Measurements from ENCODE around the gene NNMT. TPM values are rescaled to one million over a fixed set of nuclear protein-coding genes. Genes with fewer than 3 reads are reported as not detected.
A peak's percentile ranks its signal among the peaks of the same experiment; 100 is the strongest.

NNMT gene
- total RNA-seq, 1 donor from 2014 or later: 79.5 TPM

DNA sequence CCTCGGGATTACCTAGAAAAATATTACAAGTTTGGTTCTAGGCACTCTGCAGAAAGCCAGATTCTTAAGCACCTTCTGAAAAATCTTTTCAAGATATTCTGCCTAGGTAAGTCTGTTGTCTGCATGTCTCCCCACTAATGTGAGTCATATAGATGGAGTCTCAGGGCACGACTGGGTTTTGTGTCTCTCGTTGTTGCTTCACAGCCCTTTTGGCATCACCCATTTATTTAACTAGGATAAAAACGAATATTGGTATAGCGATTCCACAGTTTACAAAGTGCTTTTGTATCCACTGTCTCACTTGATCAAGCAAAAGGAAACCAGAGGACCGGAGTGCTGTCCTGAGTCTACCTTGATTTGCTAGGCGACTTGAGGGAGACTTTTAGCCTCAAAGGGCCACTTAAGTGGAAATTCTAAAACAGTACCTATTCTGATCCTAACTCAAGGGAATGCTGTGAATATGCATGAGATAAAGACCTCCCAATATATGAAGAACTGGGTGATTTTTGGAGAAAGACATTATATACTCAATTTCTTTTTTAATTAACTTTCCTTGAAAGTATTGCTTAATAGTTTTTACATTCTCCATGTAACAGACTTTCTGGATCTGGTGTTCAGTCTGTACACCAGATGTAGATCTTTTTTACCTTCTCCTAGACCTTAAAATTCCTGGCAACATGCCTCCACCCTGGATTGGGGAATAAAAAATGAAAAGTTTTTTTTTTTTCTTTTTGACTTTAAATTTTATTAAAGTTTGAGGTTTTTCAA lies 590 bp downstream of the NNMT start:
- peak; percentile 21 for DNase-seq (ENCODE audit: extremely low spot score, unreplicated experiment)
- H3K36me3 Mint-ChIP-seq (ENCODE audit: unreplicated experiment): peaks cover 30% of the 10 kb centered on the region
- H3K4me1 Mint-ChIP-seq (ENCODE audit: unreplicated experiment): peaks cover 50% of the 10 kb centered on the region
- peaks cover 20% of the 10 kb centered on the region for H3K9me3 Mint-ChIP-seq (ENCODE audit: unreplicated experiment)
- H3K4me3 Mint-ChIP-seq (ENCODE audit: unreplicated experiment): peak overlapping the region; percentile 70
- peak overlapping the region; percentile 94 for H3K27ac Mint-ChIP-seq (ENCODE audit: unreplicated experiment)
- TF ChIP-seq, protein P1, sequence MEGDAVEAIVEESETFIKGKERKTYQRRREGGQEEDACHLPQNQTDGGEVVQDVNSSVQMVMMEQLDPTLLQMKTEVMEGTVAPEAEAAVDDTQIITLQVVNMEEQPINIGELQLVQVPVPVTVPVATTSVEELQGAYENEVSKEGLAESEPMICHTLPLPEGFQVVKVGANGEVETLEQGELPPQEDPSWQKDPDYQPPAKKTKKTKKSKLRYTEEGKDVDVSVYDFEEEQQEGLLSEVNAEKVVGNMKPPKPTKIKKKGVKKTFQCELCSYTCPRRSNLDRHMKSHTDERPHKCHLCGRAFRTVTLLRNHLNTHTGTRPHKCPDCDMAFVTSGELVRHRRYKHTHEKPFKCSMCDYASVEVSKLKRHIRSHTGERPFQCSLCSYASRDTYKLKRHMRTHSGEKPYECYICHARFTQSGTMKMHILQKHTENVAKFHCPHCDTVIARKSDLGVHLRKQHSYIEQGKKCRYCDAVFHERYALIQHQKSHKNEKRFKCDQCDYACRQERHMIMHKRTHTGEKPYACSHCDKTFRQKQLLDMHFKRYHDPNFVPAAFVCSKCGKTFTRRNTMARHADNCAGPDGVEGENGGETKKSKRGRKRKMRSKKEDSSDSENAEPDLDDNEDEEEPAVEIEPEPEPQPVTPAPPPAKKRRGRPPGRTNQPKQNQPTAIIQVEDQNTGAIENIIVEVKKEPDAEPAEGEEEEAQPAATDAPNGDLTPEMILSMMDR (IDR thresholded peaks at IDR 0.05): no peak
- H3K27me3 Mint-ChIP-seq (ENCODE audit: unreplicated experiment): no peaks in the 10 kb centered on the region

DNA sequence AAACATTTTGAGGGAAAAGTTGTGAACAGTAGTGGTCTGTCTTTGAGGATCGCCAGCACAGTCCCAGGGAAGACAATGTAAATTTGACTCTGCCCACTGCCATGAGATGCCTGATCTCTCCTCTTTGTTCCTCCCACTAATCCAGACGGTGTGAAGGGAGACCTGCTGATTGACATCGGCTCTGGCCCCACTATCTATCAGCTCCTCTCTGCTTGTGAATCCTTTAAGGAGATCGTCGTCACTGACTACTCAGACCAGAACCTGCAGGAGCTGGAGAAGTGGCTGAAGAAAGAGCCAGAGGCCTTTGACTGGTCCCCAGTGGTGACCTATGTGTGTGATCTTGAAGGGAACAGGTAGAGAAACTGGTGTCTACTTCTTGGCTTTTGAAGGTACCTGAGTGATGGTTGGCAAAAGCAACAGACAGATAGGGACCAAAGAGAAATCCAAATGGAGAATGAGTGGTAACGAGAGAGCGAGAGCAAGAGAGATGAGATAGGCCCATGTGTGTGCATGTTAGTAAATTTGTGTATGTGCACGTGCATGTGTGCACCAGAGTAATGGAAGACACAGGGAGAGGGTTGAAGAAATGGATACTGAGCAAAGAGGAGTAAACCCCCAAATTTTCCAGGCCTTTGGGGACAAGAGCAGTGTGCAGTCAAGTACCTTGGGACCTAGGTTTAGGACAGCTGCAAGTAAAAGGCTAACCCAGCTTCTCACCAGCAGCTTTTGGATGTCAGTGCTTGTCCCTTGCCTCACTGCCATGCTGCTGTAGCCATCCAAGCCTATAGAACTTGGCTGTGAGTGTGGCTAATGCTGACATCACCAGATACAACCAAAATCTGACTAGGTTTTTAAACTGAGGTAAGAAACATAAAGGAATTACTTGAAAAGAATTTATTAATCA lies 1.9 kb downstream of the NNMT start:
- Mint-ChIP-seq H3K36me3 (ENCODE audit: unreplicated experiment) (peaks cover 37% of the 10 kb centered on the region), H3K4me1 (ENCODE audit: unreplicated experiment) (peaks cover 38% of the 10 kb centered on the region), H3K4me3 (ENCODE audit: unreplicated experiment) (peak overlapping the region; percentile 70), H3K27ac (ENCODE audit: unreplicated experiment) (peak overlapping the region; percentile 94), H3K9me3 (ENCODE audit: unreplicated experiment) (peaks cover 26% of the 10 kb centered on the region), H3K27me3 (ENCODE audit: unreplicated experiment) (no peaks in the 10 kb centered on the region)
- DNase-seq (ENCODE audit: extremely low spot score, unreplicated experiment): peak; percentile 11
- TF ChIP-seq, protein P1 (IDR thresholded peaks at IDR 0.05): no peak

DNA sequence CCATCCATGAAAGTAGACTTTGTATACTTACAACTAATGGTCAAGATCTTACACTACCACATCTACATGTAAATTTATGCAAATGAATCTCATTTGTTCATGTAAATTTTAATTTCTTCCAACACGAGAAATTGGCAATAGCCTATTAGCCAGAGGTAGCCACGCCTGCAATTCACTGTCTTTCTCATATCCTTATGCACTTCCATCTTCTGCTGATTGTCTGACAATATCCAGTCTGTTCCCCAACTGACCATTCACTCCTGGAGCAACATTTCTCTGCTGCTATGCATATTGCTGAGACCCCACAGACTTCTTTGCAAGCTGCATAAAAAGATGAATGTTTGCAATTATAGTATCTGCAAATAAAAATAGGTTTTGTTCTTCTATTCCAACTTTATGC lies 2.5 kb downstream of the NNMT start:
- DNase-seq (ENCODE audit: extremely low spot score, unreplicated experiment): no peak
- peaks cover 37% of the 10 kb centered on the region for H3K36me3 Mint-ChIP-seq (ENCODE audit: unreplicated experiment)
- peak overlapping the region; percentile 4 for H3K27ac Mint-ChIP-seq (ENCODE audit: unreplicated experiment)
- peaks cover 34% of the 10 kb centered on the region for H3K4me1 Mint-ChIP-seq (ENCODE audit: unreplicated experiment)
- H3K4me3 Mint-ChIP-seq (ENCODE audit: unreplicated experiment): peak overlapping the region; percentile 19
- TF ChIP-seq, protein P1 (IDR thresholded peaks at IDR 0.05): no peak
- H3K9me3 Mint-ChIP-seq (ENCODE audit: unreplicated experiment): peaks cover 26% of the 10 kb centered on the region
- H3K27me3 Mint-ChIP-seq (ENCODE audit: unreplicated experiment): no peaks in the 10 kb centered on the region

DNA sequence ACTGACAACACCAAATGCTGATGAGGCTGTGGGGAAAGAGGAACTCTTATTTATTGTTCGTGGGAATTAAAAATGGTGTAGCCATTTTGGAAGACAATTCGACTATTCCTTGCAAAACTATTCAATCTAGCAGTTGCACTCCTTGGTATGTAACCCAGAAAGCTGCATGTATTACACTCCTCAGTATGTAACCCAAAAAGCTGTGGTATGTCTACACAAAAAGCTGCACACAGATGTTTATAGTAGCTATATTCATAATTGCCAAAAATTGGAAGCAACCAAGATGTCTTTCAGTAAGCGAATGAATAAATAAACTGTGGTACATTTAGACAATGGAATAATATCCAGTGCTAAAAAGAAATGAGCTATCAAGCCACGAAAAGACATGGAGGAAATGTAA lies 4.9 kb downstream of the NNMT start:
- TF ChIP-seq, protein P1 (IDR thresholded peaks at IDR 0.05): no peak
- H3K27ac Mint-ChIP-seq (ENCODE audit: unreplicated experiment): no peak overlapping the region
- H3K4me3 Mint-ChIP-seq (ENCODE audit: unreplicated experiment): no peak overlapping the region
- no peak for DNase-seq (ENCODE audit: extremely low spot score, unreplicated experiment)
- peaks cover 26% of the 10 kb centered on the region for H3K9me3 Mint-ChIP-seq (ENCODE audit: unreplicated experiment)
- H3K36me3 Mint-ChIP-seq (ENCODE audit: unreplicated experiment): peaks cover 37% of the 10 kb centered on the region
- H3K4me1 Mint-ChIP-seq (ENCODE audit: unreplicated experiment): peaks cover 19% of the 10 kb centered on the region
- no peaks in the 10 kb centered on the region for H3K27me3 Mint-ChIP-seq (ENCODE audit: unreplicated experiment)

DNA sequence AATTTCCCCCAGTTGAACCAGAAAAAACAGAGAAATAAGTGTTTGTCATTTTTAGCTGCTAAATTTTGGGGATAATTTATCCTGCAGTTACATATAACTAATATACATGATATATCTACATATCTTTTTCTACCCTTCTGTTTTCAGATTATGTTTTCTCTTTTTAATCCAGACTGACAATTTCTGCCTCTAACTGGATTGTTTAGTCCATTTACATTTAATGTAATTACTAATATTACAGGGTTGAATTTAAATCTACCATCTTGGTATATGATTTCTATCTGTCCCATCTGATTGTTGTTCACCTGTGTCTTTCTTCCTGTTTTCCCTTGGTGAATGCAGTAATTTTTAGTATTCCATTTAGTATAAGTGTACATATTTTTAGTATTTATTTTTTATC lies 5.7 kb downstream of the NNMT start:
- TF ChIP-seq, protein P1 (IDR thresholded peaks at IDR 0.05): no peak
- Mint-ChIP-seq H3K4me1 (ENCODE audit: unreplicated experiment) (peaks cover 12% of the 10 kb centered on the region), H3K36me3 (ENCODE audit: unreplicated experiment) (peaks cover 38% of the 10 kb centered on the region), H3K9me3 (ENCODE audit: unreplicated experiment) (peaks cover 26% of the 10 kb centered on the region), H3K27ac (ENCODE audit: unreplicated experiment) (no peak overlapping the region), H3K4me3 (ENCODE audit: unreplicated experiment) (no peak overlapping the region), H3K27me3 (ENCODE audit: unreplicated experiment) (no peaks in the 10 kb centered on the region)
- no peak for DNase-seq (ENCODE audit: extremely low spot score, unreplicated experiment)
